NOMO-1 treated with dmso at 0.1 percent for 144 hours (cell line): Measurements from ENCODE around the gene POFUT2.

Experiments used
- DNase-seq: peaks from one replicate; lab custom pipeline; 2025; ENCODE audit not compliant: unreplicated experiment; lab: John Stamatoyannopoulos, UW

POFUT2 gene

GRCh38 chr21:45299026-45299863 lies 11.6 kb upstream of the POFUT2 start:
- no peak for DNase-seq

- DNase-seq: no peak
Measured at GRCh38 chr21:45297869-45298268, 10.2 kb upstream of the POFUT2 start.

GRCh38 chr21:45297329-45297728 lies 9.6 kb upstream of the POFUT2 start:
- no peak for DNase-seq

GRCh38 chr21:45296638-45297037 lies 8.9 kb upstream of the POFUT2 start:
- no peak for DNase-seq

GRCh38 chr21:45295576-45296365 lies 8.1 kb upstream of the POFUT2 start:
- DNase-seq: no peak

- no peak for DNase-seq
Measured at GRCh38 chr21:45294509-45295291, 7.0 kb upstream of the POFUT2 start.

GRCh38 chr21:45293726-45294401 lies 6.2 kb upstream of the POFUT2 start:
- DNase-seq: no peak

- no peak for DNase-seq
Measured at GRCh38 chr21:45293220-45293725, 5.6 kb upstream of the POFUT2 start.

GRCh38 chr21:45292399-45293219 lies 4.9 kb upstream of the POFUT2 start:
- peak; percentile 78 for DNase-seq

GRCh38 chr21:45291613-45292398 lies 4.1 kb upstream of the POFUT2 start:
- DNase-seq: no peak

- DNase-seq: no peak
Measured at GRCh38 chr21:45290948-45291612, 3.4 kb upstream of the POFUT2 start.

GRCh38 chr21:45289655-45290515 lies 2.2 kb upstream of the POFUT2 start:
- no peak for DNase-seq

GRCh38 chr21:45289134-45289533 lies 1.4 kb upstream of the POFUT2 start:
- no peak for DNase-seq

GRCh38 chr21:45288441-45288841 lies 746 bp upstream of the POFUT2 start:
- no peak for DNase-seq

- DNase-seq: no peak
Measured at GRCh38 chr21:45286671-45287437, 841 bp downstream of the POFUT2 start.

GRCh38 chr21:45285266-45285931 lies 2.3 kb downstream of the POFUT2 start:
- no peak for DNase-seq

- no peak for DNase-seq
Measured at GRCh38 chr21:45284456-45284741, 3.3 kb downstream of the POFUT2 start.
